GF-D8 (cell line): ENCODE measurements around the gene EXOC3L1.
A peak's percentile ranks its signal among the peaks of the same experiment; 100 is the strongest.

Source experiments
- DNase-seq: peaks from one replicate; lab custom pipeline; 2025; lab: John Stamatoyannopoulos, UW

Gene EXOC3L1

DNA sequence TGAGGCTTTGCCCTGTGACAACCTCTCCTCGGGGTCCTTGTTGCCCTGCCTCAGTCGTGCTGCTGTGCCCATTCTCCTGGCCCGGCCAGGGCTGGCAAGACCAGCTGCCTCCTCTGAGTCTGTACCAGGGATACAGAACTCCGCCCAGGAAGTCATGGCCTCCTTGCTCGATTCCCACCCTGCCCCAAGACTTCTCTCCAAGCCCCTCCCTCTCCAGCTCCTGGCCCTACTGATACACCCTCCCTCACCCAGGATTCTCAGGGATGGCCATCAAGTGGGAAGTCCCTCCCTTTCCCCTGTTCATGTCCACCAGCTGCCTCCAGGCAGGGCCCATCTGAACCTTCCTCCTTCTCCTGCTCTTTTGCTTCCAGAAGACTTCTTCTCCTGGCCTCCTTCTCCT lies 25.8 kb upstream of the EXOC3L1 start:
- DNase-seq, result peak; percentile 33

DNA sequence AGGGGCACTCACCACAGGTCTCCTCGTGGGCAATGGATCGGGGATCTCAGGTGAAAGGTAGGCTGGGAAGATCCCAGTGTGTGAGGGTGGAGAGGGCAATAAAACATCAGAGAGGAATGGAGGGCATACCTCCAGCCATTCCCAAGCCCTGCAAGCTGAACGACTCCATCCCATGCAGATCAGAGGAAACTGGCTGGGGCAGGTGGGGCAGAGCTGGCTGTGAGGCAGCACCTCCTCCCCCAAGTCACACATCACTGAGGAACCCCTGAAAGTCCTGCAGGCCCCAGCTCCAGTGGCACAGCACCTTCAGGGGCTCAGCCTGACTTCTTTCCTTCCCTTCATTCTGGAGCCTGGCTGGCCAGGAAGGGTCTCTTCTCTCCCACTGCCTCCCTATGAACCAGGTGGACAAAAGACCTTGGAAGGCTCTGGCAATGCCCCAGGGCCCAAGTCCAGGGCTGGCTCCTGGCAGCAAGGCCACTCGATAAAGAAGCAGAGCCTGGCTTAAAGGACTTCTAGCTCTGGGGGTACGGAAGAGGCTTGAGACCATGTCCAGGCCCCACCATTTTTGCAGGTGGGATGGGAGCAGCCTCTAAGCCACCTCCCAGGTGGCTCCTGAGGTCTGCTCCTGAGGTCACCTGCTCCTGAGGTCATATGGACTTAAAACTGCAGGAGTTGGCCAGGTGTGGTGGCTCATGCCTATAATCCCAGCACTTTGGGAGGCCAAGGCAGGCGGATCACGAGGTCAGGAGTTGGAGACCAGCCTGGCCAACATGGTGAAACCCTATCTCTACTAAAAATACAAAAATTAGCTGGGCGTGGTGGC lies 23.5 kb upstream of the EXOC3L1 start:
- DNase-seq, result no peak

DNA sequence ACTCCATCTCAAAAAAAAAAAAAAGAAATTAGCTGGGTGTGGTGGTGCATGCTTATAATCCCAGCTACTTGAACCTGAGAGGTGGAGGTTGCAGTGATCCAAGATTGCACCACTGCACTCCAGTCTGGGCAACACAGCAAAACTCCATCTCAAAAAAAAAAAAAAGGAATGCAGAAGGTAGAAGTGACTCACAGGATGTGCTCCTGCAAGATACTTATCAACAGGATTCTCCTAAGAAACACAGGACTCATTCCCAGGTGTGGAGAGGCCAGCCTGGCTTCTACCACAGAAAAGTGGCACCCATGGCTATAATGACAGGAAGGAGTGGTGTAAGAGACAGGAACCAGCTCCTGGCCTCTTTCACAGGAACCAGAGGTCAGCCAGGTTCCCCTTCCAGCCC lies 22.8 kb upstream of the EXOC3L1 start:
- DNase-seq, result no peak

DNA sequence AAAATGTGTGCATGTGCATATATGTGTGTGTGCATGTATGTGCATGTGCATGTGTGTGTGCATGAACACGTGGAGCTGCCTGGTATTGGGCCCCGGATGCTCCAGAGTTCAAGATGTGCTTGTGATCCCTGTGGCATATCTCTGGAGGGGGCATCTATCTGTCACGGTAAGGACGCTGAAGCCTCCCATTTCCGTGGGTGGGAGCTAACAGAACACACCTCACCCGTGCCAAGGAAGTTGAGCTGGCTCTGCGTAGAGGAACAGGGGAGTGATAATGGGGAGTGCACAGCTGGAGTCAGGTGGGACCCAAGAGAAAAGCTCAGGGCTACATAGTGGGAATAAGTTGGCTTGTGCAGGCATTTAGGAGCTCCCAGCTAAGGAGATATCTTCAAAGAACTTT lies 21.7 kb upstream of the EXOC3L1 start:
- no peak for DNase-seq

DNA sequence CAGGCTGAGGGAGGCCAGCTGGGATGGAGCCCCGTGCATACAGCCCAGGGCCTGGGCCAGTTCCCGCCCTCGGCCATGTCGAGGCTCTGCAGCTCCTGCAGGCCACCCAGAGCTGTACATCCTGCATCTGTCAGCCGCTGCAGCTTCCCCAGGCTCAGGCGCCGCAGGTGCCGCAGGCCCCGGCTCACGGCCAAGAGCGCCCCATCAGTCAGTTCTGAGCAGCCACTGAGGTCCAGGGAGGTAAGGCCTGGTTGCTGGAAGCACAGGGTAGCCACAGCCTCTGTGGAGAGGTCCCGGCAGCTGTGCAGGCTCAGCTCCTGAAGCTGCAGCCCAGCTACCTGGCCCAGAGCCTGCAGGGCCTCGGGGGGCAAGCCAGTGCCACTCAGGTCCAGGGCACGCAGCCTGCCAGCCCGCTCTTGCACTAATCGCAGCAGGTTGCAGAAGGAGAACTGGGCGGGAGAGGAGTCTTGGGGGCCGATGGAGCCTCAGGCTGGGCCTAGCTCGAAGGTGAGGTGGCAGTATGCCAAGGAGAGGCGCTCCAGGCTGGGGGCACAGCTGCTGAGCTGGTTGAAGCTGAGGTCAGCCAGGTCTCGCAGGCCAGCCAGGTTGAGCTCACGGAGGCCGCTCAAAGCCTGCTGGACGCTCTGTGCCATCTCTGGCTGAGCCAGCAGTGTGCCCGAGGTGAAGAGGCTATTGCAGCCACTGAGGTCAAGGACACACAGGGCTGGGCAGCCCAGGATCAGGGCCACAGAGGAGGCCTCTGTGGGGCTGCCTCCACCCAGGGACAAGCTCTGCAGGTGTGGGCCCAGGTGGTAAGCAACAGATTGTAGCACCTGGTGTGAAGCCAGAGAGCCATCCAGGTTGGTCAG lies 20.4 kb upstream of the EXOC3L1 start:
- DNase-seq, result no peak

DNA sequence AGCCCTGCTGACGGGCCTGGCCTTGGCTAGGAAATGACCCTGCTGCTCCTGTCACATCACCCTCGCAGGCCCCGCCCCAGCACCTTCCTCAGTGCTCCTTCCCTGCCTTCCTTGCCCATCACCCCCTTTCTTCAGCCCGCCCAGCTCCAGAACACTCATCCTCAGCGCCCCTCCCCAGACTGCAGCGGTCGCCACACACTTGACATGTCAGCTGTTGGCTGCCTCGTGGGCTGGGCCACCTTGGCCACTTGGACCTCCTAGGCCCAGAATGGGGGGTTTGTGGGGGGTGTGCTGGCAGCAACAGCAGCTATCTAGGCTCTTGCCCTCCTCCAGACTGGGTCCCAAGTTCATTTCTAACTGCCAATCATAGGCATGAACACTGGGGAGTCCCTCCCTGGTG lies 19.6 kb upstream of the EXOC3L1 start:
- DNase-seq, result no peak

DNA sequence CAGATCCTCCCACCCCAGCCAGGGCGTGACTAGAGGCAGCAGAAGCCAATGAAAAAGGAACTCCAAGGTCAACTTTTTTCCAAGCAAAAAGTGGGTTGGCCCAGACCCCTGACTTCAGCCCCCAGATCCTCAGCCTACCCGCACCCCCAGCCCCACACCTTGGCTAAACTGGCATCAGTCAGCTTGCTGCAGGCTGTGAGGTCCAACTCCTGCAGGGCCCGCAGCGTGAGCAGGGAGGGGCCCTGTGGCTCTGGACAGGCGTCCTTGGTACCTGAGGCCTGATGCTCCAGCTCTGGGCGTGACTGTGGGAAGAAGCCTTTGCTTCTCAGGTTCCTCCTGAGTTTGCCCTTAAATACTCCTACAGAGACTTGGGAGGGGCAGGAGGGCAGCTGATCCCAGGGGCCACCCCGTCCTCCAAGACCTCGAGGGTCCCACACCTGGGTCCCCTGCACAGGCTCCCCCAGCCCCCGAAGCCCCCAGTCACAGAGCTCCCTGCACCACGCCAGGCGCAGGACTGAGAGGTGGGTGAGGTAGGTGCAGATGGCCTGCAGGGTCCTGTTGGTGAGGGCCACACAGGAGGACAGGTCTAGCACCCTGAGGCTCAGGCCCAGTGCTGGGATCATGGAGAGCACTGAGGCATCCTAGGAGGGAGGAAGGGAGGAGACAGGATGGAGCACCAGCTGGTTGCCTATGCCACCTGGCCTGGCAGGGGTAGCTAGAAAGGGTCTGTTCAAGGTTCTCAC lies 18.4 kb upstream of the EXOC3L1 start:
- DNase-seq, result no peak

DNA sequence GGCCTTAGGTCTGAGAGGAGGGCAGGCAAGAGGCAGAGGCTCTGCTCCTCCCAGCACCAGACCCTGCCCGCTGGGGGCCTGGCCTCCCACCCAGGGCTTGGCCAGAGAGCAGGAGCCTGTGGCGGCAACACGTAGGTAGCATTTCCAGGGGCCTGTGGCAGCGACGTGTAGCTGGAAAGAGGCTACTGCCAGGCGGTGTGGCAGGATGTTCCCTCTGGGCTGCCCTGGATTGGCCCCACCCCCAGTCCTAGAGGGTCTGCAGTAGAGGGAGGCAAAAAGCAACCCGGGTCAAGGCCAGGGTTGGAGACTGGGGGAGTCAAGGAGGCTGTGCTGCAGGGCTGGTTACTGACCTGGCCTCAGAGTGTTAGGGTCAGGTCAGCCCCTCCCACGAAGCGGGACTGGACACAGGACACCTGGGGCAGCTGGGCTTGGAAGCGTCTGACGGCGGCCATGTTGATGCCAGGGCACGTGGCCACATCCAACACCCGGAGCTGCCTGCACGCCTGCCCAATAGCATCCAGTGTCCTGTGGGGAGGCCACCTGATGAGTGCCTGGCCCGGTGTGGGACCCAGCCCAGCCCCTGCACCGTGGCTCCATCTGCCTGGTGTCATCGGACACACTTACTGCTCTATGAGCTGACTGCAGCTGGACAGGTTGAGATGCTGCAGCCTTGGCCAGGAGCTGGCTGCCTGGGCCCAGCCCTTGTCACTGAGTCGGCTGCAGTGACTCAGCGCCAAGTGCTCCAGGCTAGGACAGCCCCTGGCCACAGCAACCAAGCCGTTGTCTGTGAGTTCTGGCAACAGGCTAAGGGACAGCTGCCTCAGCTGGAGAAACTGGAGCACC lies 17.5 kb upstream of the EXOC3L1 start:
- DNase-seq, result no peak

DNA sequence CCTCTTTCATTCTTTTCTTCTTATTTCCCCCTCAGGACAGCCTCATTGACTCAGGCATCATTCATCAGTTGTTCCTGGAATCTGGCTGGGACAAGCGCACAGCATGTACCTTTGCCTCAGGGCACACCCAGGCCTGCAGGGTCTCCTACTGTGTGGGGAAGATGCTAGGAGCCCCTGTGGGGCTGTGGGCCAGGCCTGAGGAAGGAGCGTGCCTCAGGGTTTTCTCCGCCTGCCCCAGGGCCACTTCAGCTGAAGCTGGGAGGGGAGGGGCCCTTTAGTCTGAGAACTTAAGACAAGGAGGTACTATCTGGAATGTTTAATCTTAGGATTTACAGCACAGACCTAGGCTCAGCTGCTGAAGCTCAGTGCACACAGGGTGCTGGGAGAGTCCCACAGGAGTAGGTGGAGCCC lies 16.9 kb upstream of the EXOC3L1 start:
- no peak for DNase-seq

DNA sequence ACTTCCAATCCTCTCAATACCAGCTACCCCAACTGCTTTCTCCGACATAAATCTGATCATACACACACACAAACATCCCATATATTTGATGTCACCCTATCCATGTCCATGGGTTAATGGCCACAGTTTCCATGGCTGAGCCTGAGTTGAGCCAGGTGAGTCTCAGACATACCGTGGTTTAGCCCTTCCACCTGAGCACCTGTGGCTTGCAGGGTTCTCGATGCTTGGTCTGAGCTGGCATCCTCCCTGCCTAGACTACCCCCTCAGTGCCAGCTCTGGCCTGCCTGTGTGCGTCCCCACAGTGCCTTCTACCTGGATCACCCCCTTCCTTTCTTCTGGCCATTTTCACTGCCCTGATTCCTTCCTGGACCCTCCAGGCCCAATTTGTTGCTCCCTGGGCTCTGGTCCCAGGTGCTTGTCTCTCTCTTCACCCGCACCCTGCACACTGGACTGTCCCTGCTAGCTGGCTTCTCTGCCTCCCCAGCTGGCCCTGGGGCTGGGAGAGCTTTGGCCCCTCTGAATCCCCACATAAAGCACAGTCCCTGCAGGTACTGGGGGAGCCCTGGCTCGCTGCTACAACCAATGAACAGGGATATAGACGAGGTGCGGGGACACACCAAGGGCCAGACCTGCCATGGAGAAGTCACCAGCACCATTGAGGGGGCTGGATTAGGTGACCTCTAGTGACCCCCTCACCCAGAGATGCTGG lies 16.3 kb upstream of the EXOC3L1 start:
- DNase-seq, result no peak

DNA sequence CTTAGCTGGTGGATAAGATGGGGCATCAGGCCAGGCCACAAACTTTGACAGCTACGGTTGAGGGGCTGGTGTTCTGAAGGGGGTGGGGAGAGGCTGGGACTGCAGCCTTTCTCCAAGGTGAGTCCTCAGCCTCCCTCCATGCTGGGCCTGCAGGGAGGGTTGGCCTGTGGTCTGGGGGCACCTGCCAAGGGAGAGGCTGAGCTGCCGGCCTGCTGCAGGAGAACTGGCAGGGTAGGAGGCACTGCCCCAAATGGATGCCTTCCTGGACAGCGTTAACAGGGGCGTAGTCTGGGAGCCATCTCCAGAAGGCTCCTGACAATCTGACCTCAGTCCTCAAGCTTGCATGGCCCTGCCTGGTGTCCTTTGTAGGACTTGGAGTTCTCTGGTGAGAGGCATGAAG lies 14.1 kb upstream of the EXOC3L1 start:
- no peak for DNase-seq

DNA sequence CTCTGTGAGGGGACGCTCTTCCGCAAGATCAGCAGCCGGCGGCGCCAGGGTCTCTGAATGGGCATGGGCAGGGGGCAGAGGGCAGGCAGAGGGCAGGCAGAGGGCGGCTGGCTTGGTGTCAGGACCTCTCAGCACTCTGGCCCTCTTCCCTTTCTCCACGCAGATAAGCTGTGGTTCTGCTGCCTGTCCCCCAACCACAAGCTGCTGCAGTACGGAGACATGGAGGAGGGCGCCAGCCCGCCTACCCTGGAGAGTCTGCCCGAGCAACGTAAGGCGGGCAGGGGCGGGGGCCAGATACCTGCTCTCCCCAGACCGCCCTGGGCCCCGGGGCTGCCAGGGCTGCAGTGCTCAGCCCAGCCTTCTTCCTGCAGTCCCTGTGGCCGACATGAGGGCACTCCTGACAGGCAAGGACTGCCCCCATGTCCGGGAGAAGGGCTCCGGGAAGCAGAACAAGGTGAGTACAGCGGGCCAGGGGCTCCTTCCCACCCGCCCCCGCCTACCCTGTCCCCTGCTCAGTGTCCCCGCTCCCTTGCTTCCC lies 13.1 kb upstream of the EXOC3L1 start:
- no peak for DNase-seq

DNA sequence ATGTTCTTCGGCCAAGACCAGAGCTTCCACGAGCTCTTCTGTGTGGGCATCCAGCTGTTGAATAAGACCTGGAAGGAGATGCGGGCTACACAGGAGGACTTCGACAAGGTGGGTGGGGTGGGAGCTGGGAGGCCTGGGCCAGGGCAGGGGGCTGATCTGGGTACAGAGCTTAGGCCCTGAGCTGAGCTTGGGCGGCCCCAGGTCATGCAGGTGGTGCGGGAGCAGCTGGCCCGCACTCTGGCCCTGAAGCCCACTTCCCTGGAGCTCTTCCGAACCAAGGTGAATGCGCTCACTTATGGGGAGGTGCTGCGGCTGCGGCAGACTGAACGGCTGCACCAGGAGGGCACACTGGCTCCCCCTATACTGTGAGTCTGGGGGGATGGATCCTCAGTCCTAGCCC lies 12.5 kb upstream of the EXOC3L1 start:
- no peak for DNase-seq

DNA sequence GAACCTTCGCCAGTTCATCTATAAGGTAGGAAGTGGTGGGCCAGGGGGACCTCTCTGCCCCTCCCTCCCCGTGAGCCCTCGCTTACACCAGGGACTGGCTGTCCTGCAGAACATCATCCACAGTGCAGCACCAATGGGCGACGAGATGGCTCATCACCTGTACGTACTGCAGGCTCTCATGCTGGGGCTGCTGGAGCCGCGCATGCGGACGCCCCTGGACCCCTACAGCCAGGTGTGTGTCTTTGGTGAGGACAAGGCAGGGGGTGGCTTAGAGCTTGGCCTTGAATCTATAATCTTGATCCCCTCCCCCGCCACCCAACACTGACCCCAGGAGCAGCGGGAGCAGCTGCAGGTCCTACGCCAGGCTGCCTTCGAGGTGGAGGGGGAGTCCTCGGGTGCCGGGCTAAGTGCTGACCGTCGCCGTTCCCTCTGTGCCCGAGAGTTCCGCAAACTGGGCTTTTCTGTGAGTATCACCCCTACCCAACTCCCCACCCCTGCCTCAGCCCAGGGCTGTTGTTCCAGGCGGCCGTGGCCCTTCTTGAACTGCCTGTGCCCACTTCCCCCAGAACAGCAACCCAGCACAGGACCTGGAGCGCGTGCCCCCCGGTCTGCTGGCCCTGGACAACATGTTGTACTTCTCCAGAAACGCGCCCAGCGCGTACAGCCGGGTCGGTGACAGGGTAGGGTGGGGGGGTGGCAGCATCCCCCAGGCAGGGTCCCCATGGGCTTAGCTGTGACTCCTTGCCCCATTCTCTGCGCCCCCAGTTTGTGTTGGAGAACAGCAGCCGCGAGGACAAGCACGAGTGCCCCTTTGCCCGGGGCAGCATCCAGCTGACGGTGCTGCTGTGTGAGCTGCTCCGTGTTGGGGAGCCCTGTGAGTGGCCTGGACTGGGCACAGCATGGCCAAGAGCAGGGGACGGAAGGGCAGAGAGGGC lies 11.7 kb upstream of the EXOC3L1 start:
- DNase-seq, result no peak

DNA sequence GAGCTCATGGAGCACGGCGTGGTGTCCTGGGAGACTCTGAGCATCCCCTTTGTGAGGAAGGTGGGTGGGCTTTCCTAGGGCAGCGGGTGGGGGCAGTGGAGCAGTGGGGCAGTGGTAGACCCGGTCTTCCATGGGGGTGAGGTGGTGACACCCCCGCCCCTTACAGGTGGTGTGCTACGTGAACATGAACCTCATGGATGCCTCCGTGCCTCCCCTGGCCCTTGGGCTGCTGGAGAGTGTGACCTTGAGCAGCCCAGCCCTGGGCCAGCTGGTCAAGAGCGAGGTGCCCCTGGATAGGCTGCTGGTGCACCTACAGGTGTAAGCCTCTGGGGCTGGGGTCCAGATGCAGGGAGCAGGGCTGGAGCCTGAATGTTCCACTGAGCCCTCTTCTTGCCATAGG lies 10.6 kb upstream of the EXOC3L1 start:
- DNase-seq, result no peak

DNA sequence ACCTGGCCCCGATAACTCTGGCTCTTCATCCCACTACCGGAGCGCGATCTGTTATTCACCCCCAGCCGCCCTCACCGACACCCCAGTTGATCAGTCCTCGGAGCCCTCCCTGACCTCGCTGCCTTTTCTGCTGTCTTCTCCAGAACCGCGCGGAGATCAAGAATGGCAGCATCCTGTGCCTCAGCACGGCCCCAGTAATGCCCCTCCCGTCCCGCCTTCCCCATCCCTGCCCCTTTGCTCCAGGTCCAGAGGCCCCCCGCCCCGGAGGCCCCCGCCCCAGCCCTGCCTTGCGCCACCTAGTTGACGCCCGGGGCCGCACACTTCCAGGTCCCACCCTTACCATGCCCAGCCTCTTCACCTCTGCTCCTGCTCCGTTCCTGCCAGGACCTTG lies 9.9 kb upstream of the EXOC3L1 start:
- DNase-seq, result no peak

DNA sequence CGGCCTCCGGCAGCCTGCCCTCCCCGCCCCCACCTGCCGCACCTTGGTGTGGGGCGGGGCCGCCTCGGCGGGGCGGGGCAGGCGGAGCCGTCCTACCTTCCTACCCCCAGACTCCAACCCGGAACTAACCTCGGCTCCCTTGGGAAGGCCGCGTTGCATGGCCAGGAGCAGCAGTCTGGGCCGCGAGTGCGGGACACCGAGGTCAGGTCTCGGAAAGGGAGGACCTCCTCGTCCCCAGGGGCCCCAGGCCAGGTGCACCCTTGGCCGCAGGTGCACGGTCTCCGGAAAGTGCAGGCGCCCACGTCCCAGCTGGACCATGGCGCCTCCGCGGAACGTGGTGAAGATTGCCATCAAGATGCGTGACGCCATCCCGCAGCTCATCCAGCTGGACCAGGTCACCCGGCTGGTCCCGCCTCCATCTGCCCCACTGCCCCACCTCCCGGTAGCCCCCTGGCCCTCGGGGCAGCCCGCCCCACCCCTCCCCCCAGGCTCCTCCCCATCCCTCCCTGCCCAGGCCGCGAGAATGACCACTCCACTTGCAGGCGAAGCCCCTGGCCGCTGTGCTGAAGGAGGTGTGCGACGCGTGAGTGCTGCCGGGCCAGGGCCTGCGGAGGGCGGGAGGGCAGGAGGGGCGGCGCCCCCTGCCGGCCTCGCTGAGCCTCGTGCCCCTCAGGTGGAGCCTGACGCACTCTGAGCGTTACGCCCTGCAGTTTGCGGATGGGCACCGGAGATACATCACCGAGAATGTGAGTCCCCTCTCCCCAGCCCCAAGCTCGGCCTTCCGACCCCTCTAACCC lies 9.3 kb upstream of the EXOC3L1 start, which contains the start of gene ELMO3:
Gene ELMO3, plus strand, starts transcription at position 121 of the 797 bp plus-strand sequence. Its CDS starts 196 bp downstream, at position 317.
- DNase-seq, result no peak

DNA sequence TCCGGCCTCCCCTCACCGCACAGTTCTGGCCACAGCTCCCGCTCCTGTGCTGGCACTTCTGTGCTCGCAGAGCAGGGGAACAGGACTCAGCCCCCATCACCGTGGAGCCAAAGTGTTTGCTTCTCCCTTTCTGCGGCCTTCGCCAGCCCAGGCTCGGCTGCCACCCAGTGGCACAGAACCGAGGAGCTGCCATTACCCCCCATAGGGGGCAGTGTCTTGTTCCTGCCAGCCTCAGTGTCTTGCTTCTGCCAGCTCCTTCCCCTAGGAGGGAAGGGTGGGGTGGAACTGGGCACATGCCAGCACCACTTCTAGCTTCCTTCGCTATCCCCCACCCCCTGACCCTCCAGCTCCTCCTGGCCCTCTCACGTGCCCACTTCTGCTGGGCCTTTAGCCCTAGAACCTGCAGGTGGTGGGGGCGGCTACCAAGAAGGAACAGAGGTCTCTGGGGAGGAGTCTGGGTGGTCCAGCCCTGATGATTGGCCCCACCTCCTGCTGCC lies 8.3 kb upstream of the EXOC3L1 start:
- no peak for DNase-seq
